ENCODE results near the gene CDYL.

The CDYL gene

DNA sequence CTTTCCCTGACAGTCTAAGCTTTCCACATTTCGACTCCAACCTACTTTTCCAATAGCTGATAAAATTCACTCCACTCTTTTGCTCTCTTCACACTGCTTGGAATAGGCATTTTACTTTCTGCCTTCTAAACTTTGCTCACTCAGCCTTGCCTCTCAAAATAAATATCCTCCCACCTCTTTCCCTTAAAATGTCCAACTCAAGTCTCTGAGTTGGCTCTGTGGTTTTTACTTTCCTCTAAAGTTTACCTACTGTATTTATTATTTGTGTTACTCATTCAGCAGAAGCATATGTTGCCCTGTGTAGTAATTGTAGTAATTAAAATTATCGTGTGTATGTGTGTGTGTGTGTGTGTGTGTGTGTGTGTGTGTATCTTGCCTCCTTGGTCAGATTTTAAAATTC is 20.0 kb upstream of the CDYL start:
- TF ChIP-seq, protein P1, sequence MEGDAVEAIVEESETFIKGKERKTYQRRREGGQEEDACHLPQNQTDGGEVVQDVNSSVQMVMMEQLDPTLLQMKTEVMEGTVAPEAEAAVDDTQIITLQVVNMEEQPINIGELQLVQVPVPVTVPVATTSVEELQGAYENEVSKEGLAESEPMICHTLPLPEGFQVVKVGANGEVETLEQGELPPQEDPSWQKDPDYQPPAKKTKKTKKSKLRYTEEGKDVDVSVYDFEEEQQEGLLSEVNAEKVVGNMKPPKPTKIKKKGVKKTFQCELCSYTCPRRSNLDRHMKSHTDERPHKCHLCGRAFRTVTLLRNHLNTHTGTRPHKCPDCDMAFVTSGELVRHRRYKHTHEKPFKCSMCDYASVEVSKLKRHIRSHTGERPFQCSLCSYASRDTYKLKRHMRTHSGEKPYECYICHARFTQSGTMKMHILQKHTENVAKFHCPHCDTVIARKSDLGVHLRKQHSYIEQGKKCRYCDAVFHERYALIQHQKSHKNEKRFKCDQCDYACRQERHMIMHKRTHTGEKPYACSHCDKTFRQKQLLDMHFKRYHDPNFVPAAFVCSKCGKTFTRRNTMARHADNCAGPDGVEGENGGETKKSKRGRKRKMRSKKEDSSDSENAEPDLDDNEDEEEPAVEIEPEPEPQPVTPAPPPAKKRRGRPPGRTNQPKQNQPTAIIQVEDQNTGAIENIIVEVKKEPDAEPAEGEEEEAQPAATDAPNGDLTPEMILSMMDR (IDR thresholded peaks at IDR 0.05) = no peak

DNA sequence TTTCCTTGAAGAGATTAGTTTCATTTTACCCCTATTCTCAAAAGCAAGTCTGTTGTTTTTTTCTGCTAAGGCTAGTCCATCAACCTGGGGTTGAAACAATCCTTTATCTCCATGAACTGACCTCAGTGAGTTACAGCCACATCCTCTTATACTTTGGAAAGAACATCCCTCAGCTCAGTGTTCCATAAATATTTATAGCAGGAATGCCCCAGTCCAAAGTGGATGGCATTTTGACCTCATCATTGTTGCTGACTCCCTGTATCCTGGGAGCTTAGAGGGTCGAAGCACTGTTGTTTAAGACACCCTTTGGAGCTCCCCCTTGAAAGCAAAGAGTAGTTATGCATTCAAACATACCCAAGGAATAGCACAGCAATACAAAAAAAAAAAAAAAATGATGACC is 16.2 kb upstream of the CDYL start:
- TF ChIP-seq, protein P1 (IDR thresholded peaks at IDR 0.05) = no peak

DNA sequence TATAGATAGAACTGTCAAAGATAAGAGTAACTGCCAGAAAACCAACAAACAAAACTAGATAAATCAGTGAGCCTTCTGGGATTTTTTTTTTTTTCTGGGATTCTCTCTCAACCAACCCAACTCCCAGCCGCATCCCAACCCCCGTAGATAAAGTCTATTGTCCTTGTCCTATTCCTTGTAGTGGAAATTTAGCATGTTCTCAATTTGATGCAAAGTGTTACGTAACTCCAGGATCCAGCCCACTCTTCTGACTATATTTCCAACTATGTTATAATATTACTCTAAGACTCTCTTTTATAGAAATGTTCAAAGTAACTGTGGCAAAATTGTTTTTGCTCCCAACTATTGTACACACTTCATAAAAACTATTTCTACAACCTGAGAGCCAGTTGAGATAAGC is 15.4 kb upstream of the CDYL start:
- TF ChIP-seq, protein P1 (IDR thresholded peaks at IDR 0.05) = no peak

DNA sequence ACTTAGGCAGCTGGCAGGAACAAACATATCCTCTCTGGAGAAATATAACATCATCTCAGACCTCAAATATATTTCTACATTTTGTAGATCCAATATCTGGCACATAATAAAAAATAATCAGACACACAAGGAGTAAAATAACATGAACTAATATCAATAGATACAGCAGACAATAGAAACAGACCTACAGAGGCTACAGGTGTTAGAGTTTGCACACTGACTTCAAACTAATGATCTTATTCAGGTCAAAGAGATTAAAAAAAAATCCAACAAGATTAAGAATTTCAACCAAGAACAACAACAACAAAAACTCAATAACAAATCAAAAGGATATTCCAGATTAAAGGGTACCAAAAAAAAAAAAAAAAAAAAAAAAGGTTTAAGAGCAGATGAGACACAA is 13.9 kb upstream of the CDYL start:
- TF ChIP-seq, protein P1 (IDR thresholded peaks at IDR 0.05) = no peak

DNA sequence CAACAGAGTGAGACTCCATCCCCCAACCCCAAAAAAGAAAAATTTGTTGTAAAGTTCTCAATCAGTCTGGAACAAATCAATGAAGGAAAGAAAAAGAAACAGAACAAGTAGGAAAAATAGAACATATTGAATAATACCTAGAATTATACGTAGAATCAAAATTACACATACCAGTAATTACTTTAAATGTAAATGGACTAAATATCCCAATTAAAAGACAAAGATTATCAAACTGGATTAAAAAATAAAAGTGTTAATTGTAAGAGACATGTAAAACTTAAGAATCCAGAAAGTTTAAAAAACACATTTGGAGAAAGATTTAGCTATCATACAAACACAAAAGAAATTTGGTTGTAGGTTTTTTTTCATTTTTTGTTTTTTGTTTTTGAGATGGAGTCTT is 12.3 kb upstream of the CDYL start:
- TF ChIP-seq, protein P1 (IDR thresholded peaks at IDR 0.05) = no peak

DNA sequence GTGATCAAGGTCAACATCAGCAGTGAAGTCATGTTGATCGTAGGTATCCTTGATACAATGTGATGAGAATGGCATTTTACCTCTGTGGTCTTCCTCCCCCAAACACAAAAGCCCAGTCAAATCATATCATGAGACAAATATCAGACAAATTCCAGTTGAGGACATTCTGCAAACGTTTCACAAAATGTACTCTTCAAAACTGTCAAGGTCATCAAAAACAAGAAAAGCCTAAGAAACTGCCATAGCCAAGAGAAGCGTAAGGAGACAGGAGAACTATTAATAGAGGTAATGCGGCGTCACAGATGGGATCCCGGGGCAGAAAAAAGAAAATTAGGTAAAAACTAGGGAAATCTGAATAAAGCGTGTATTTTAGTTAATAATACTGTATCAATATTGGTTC is 7.4 kb upstream of the CDYL start:
- TF ChIP-seq, protein P1 (IDR thresholded peaks at IDR 0.05) = no peak

DNA sequence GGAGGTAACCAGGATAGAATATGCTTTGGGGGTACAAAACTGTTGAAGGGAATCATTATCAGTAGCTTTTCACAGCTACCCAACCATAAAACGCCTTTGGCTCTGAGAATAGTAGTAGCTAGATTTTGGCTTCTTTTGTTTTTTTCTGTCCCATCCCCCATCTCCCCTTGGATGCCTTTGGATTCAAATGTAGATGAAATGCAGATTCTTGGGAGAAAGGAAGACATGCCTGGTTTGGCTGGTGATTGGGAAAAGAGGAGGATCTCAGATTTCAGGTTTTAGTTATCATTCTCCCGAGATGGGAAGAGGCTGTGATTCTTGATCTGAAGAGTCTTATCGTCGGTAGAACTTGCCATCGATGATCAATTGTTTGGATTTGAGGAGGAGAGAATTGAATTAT is 3.5 kb upstream of the CDYL start:
- TF ChIP-seq, protein P1 (IDR thresholded peaks at IDR 0.05) = no peak

DNA sequence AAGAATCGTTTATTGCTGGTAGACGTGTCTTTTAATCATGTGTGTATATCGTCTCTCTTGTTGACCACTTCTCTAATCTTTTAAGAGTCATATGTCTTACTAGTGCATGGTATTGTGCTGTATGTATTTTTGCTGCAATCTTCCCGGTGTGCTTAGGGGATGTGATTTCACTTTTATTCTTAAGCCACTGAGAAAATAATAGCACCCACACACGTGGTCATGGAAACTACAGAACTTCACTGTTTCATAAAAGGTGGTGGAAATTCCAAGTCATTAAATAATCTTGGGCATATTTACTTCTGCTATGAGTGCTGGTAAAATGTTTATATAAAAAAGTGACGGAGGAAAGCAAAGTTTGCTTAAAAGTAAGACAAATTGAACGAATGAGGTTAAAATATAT is 3.0 kb upstream of the CDYL start:
- TF ChIP-seq, protein P1 (IDR thresholded peaks at IDR 0.05) = no peak

Measured in LNCAP (cell line).